Panc1 (cell line): ENCODE results near the gene TTC3. TPM values are rescaled to one million over a fixed set of nuclear protein-coding genes. Genes with fewer than 3 reads are reported as not detected.

ENCODE experiments used
- ATAC-seq: fragments of 200-7000 bp; cut with Tn5 transposase; 2 replicates; pipeline ENCODE4 v1.9.1; 2020; ENCODE audit warnings: mild to moderate bottlenecking, moderate library complexity
- BruUV-seq: library from RNA; stranded (reverse); fragments of 400-500 nt; replicated peaks from 2 replicates; lab custom pipeline; 2021; lab: Mats Ljungman, UMichigan
- CTCF ChIA-PET: fragments of 300-600 bp; sonication (Branson Sonifier 250); formaldehyde crosslinking; loops from one replicate; lab custom pipeline; 2022; ENCODE audit warnings: antibody characterized with exemption; lab: Charles Lee
- POLR2A ChIA-PET: fragments of 300-600 bp; sonication (Branson Sonifier 250); formaldehyde crosslinking; loops from one replicate; lab custom pipeline; 2022; ENCODE audit warnings: antibody characterized with exemption; lab: Charles Lee
- DNase-seq: peaks from one replicate; pipeline ENCODE4 v3.0.0-alpha.2; 2010; ENCODE audit warnings: low read depth, low spot score
- H3K27ac ChIP-seq: 2 replicates; pipeline ENCODE4 v1.5.1; 2011; ENCODE audit warnings: mild to moderate bottlenecking, low read length, inconsistent platforms
- H3K27me3 ChIP-seq: fragments of 200-500 bp; sonication (Bioruptor generic); 2 replicates; pipeline ENCODE4 v1.6.0; 2014; ENCODE audit warnings: low read length, inconsistent platforms; ENCODE audit not compliant: control insufficient read depth, insufficient read depth
- H3K36me3 ChIP-seq: fragments of 200-500 bp; sonication (Bioruptor generic); 2 replicates; pipeline ENCODE4 v1.5.1; 2014; ENCODE audit warnings: inconsistent platforms, mild to moderate bottlenecking, low read length, moderate library complexity; ENCODE audit not compliant: control insufficient read depth, insufficient read depth
- H3K4me1 ChIP-seq: 2 replicates; pipeline ENCODE4 v1.5.1; 2011; ENCODE audit warnings: inconsistent platforms, mild to moderate bottlenecking, low read length, moderate library complexity; ENCODE audit not compliant: control insufficient read depth, insufficient read depth
- H3K4me3 ChIP-seq, 2 experiments: 2 replicates each; pipeline ENCODE4 v1.5.1; 2011 to 2012; ENCODE audit warnings: low read depth in 2 of 2, low read length in 2 of 2, mild to moderate bottlenecking in 2 of 2, inconsistent platforms in 1 of 2, moderate library complexity in 1 of 2
- H3K9me3 ChIP-seq: fragments of 200-500 bp; sonication (Bioruptor generic); 2 replicates; pipeline ENCODE4 v1.5.1; 2014; ENCODE audit warnings: low read depth, mild to moderate bottlenecking, inconsistent platforms, low read length, moderate library complexity; ENCODE audit not compliant: control insufficient read depth, insufficient read depth
- CTCF ChIP-seq: fragments of 450-650 bp; IDR thresholded peaks from 2 replicates; pipeline ENCODE4 v1.5.1; 2017; ENCODE audit warnings: mild to moderate bottlenecking
- POLR2AphosphoS5 ChIP-seq: IDR thresholded peaks from 2 replicates; pipeline ENCODE4 v1.6.1; 2012; ENCODE audit warnings: mild to moderate bottlenecking, low read depth, low read length, moderate library complexity
- REST ChIP-seq, 2 experiments: IDR thresholded peaks; 2 replicates each; pipeline ENCODE4 v1.6.1; 2011 to 2012; ENCODE audit warnings: low read depth in 2 of 2, control low read depth in 1 of 2, low read length in 1 of 2, mild to moderate bottlenecking in 1 of 2, moderate library complexity in 1 of 2; ENCODE audit not compliant: insufficient read depth in 1 of 2
- SIN3A ChIP-seq: IDR thresholded peaks from 2 replicates; pipeline ENCODE4 v1.6.1; 2012; ENCODE audit warnings: low read depth, mild to moderate bottlenecking, low read length, moderate library complexity, borderline replicate concordance; ENCODE audit not compliant: insufficient read depth
- TCF7L2 ChIP-seq: IDR thresholded peaks from 2 replicates; pipeline ENCODE4 v1.6.1; 2011; ENCODE audit warnings: mild to moderate bottlenecking, low read depth, low read length, inconsistent platforms
- in situ Hi-C: cut with HindIII; loops from 2 replicates; pipeline ENCODE4 v1.10.0; 2016; ENCODE audit warnings: low sequenced_read_pairs, low pct_unique_long_range_greater_than_20kb
- intact Hi-C: fragments of 100-400 bp; cut with micrococcal nuclease; formaldehyde crosslinking; loops from one replicate; pipeline ENCODE4 v1.10.0; 2022; ENCODE audit not compliant: unreplicated experiment
- total RNA-seq: library from RNA; stranded (reverse); gene quantifications from one replicate; pipeline ENCODE4 v1.2.1, GENCODE V29; 2021; ENCODE audit not compliant: unreplicated experiment

Gene TTC3
- total RNA-seq, 1 experiment from 2014 or later: 83.0 TPM

DNA sequence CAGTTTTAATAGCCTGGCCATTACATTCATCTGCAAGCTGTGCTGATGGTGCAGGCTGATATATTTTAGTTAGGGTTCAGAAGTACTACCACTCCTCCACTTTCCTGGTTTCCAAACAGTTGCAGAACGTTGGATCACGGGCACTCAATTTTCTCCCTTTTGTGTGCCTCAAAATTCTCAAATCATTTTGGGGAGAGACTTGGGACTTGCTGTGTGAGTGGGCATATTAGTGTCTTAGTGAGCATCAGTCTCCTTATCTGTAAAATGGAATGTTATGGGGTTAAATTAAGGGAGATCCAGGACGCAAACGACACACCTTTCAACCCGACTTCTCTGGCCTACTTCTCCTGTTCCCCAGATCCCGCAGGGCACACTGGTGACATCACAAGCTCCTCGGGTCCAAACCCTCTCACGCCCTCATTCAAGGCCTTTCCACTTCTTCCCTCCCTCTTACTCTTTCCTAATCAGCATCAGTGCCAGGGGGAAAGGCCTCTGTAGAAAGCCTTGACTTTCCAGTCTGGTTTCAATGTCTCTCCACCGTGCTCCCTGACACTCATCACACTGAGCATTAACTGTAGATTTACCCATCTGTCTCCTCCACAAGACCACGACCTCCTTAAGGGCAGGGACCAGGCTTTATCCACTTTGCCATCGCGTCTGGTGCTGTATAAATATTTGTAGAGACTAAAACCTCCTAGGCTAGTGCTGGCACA is 1.3 kb upstream of the TTC3 start:
- DNase-seq (no peak), ATAC-seq (no peak)
- H3K4me3 ChIP-seq: peak overlapping the region; percentile 82 to 89
- intact Hi-C loops (loop anchor here (10.0 kb wide), 1 partner anchor 57 kb away; no protein-coding TSS in a partner anchor), in situ Hi-C loops (no loop called here)
- TSS peak; percentile 69 for BruUV-seq
- no peaks in the 10 kb centered on the region; the same call in 1 of the 2 replicates for H3K36me3 ChIP-seq
- ChIA-PET POLR2A (no interaction called here), CTCF (no interaction called here)
- TF ChIP-seq POLR2AphosphoS5 (no peak), CTCF (no peak), SIN3A (no peak), REST (IDR thresholded peaks at IDR 0.05; ENCODE audit: insufficient read depth in 1 of 2, low read depth in 2 of 2, low read length in 1 of 2) (no peak), TCF7L2 (no peak)
- peaks cover 11% of the 10 kb centered on the region; the same call in 1 of the 2 replicates for H3K4me1 ChIP-seq
- peak overlapping the region; percentile 97 for H3K27ac ChIP-seq
- no peaks in the 10 kb centered on the region for H3K9me3 ChIP-seq
- no peaks in the 10 kb centered on the region for H3K27me3 ChIP-seq

DNA sequence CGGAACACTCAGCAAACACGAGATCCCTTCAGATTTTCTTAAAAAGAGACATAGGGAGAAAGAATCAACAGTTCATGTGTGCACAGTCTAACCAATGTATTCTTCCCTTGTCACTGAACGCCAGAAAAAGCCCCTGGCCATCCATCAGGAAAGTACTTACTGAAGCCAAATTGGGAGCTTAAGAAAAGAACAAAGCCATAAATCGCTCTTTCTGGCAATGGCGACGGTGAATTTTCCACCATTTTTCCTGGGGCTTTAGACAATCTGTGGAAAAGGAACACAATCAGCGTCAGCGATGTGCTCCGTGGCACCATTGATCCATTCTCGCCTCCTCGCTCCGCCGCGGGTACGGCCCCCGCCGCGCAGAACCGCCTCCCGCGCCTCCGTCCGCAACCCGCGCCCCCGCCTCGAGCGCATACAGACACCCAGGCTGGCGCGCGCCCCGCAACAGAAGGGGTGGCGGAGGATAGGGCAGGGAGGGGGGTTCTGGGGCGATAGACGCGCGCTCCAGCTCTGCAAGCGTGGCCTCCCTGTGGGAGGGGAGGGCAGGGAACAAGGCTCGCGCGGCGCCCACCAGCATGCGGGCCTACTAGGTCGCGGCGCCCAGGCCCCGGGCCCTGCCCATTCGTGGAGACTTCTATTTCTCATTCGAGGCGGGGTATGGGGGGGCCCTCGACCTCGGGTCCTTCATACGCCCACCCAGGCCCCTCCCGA is 623 bp upstream of the TTC3 start:
- ChIA-PET POLR2A (no interaction called here), CTCF (no interaction called here)
- no TSS peak for BruUV-seq
- Histone ChIP-seq H3K36me3 (no peaks in the 10 kb centered on the region; the same call in 1 of the 2 replicates), H3K27ac (peak overlapping the region; percentile 97), H3K27me3 (no peaks in the 10 kb centered on the region), H3K4me3 (peak overlapping the region; percentile 82 to 89), H3K9me3 (no peaks in the 10 kb centered on the region), H3K4me1 (peaks cover 11% of the 10 kb centered on the region; the same call in 1 of the 2 replicates)
- TF ChIP-seq POLR2AphosphoS5 (0 out of 2 replicates have a peak, but pooled peaks have one; percentile 12), CTCF (no peak), SIN3A (no peak), REST (IDR thresholded peaks at IDR 0.05; ENCODE audit: insufficient read depth in 1 of 2, low read depth in 2 of 2, low read length in 1 of 2) (no peak), TCF7L2 (no peak)
- intact Hi-C loops (loop anchor here (10.0 kb wide), 1 partner anchor 58 kb away; no protein-coding TSS in a partner anchor), in situ Hi-C loops (no loop called here)
- DNase-seq (no peak), ATAC-seq (peak; percentile 80)
